LNCAP (cell line): ENCODE data around the gene WWOX.

ENCODE experiments used
- CTCF ChIP-seq: fragments of 450-650 bp; IDR thresholded peaks from 2 replicates; pipeline ENCODE4 v1.5.1; 2017; ENCODE audit warnings: mild to moderate bottlenecking

The WWOX gene

GRCh38 chr16:78773706-78774105 is 674.3 kb downstream of the WWOX start:
- TF ChIP-seq CTCF = no peak

- TF ChIP-seq CTCF = no peak
These were observed 675.7 kb downstream of the WWOX start for GRCh38 chr16:78775161-78775561.

DNA sequence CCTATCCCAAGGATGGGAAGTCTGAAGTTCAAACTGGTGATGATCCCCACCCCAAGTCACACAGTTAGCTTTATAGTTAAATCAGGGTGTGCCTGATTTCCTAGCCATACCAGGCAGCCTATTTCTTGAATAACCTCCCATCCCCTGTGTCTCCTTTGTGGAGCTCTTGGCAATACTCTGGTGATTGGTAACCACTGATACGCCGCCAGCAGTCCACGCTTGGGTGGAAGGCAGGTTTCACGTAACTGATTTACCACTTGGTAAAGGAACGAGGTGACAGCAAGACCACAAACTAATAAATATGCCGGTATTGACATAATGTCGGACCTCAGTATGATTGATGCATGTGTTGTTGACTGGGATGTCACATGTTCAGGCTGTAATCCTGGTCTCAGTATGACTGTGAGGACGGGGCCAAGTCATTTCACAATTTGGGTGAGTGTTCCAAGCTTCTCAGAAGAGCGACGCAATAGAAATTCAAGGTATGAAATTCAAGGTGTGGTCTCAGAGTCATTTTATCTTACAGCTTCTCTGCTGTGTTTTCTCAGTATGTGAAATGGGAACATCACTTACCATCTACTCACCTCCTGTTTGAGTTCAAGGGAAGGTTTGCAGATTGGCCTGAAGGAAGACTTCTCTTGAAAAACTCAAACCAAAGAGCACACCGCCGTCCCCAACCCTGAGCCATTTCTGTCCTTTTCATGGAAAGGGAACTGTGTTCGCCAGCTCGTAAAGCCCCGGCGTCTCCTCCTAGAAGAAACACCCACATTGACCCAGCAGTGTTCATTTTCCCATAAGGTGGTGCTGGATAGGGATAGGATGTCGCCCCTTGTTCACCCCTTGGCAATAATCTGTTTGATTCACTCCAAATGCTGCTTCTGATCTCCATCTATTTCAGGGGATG is 678.9 kb downstream of the WWOX start:
- TF ChIP-seq CTCF = no peak

- no peak for TF ChIP-seq CTCF
These were observed 681.4 kb downstream of the WWOX start for GRCh38 chr16:78780808-78781207.

DNA sequence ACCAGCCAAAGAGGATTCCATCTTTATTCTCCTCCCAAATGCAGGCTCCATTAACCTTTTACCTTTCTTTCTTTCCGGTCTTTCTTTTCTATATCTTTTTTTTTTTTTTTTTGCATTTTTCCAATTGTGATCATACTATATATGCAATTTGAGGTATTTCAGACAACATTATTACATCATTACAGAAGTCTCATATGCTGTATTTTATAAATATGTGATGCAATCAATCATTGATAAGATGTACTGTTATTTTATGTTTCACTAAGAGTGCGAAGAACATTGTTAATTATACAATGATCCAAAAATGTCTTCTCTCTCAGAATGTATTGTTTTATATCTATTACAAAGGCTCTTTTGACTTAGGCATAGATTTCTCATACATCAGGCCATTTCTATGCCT is 683.1 kb downstream of the WWOX start:
- TF ChIP-seq CTCF = no peak

DNA sequence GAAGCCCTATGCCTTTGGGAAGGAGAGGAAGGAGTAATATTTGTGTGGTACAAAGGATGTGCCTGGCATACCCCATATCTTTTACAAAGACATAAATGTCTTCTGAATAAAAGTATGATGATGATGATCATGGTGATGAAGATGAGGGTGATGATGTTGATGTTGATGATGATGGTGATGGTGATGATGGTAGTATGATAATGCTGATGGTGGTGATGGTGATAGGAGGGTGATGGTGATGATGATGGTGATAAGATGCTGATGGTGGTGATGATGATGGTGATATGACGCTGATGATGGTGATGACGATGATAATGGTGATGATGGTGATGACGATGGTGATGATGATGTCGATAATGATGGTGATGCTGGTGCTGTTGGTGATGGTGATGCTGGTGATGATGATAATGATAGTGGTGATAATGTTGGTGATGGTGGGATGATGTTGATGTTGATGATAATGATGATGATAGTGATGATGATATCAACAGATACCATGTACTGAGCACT is 684.2 kb downstream of the WWOX start:
- no peak for TF ChIP-seq CTCF

DNA sequence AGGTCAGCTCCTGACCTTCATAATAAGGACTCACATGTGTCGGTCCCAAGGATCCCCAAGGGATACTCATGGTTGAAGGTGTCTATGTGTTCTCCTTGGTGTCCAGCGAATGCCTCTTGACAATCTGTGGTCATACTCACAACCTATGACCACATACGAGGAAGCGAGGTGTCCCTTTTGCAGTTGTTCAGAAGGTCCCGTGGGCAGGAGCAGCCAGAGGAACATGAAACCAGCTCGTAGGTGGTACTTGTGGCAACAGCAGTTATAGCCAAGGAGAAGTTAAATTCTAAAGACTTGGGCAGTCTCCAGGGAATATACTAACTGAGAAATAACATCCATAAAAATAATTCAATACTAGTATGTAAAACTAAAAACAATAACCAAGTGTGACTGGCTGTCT is 685.3 kb downstream of the WWOX start:
- no peak for TF ChIP-seq CTCF
